Upper lobe of left lung (tissue), 4 donors: Measurements from ENCODE around the gene EFCAB10.

Experiments
- CTCF ChIP-seq, 6 experiments: fragments of 450-650 bp in 4 of 6; fragments of 200-600 bp in 2 of 6; sonication (generic) in 2 of 6; IDR thresholded peaks; one replicate each; pipeline ENCODE4 v1.5.1; 2016 to 2019; ENCODE audit warnings: antibody characterized with exemption in 6 of 6
- POLR2A ChIP-seq, 4 donors: fragments of 450-650 bp; IDR thresholded peaks; one replicate each; pipeline ENCODE4 v1.5.1; 2016 to 2017; ENCODE audit warnings: antibody characterized with exemption in 4 of 4, mild to moderate bottlenecking in 2 of 4

GRCh38 chr7:105623906-105624305 lies 42.6 kb upstream of the EFCAB10 start:
- TF ChIP-seq CTCF (IDR thresholded peaks at IDR 0.05) (no peak), POLR2A (IDR thresholded peaks at IDR 0.05) (no peak)
